OCI-LY7 (cell line): ENCODE results near the gene USP8.

Experiments used
- EZH2phosphoT487 ChIP-seq: fragments of 200-600 bp; sonication (generic); IDR thresholded peaks from 2 replicates; pipeline ENCODE4 v1.6.1; 2018; ENCODE audit warnings: low read depth, borderline replicate concordance, mild to moderate bottlenecking, mixed run types, antibody characterized with exemption, low read length, moderate library complexity, mixed read lengths
- TF ChIP-seq, protein P1 (sequence below): fragments of 200-600 bp; sonication (generic); conservative IDR thresholded peaks from 2 replicates; pipeline ENCODE4 v1.5.1; 2014; ENCODE audit warnings: mild to moderate bottlenecking, antibody characterized with exemption, low read length, moderate library complexity, mixed read lengths

GRCh38 chr15:50496692-50497091 lies 72.5 kb downstream of the USP8 start:
- TF ChIP-seq, protein P1, sequence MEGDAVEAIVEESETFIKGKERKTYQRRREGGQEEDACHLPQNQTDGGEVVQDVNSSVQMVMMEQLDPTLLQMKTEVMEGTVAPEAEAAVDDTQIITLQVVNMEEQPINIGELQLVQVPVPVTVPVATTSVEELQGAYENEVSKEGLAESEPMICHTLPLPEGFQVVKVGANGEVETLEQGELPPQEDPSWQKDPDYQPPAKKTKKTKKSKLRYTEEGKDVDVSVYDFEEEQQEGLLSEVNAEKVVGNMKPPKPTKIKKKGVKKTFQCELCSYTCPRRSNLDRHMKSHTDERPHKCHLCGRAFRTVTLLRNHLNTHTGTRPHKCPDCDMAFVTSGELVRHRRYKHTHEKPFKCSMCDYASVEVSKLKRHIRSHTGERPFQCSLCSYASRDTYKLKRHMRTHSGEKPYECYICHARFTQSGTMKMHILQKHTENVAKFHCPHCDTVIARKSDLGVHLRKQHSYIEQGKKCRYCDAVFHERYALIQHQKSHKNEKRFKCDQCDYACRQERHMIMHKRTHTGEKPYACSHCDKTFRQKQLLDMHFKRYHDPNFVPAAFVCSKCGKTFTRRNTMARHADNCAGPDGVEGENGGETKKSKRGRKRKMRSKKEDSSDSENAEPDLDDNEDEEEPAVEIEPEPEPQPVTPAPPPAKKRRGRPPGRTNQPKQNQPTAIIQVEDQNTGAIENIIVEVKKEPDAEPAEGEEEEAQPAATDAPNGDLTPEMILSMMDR = no peak
- TF ChIP-seq EZH2phosphoT487 = no peak
